Spleen (tissue), 7 donors: Measurements from ENCODE around the gene ULBP3.

ENCODE experiments used
- POLR2A ChIP-seq, 3 donors: fragments of 450-650 bp; IDR thresholded peaks; one replicate each; pipeline ENCODE4 v1.5.1; 2017; ENCODE audit warnings: antibody characterized with exemption in 3 of 3, mild to moderate bottlenecking in 1 of 3
- TF ChIP-seq, protein P1 (sequence below), 11 experiments: fragments of 200-600 bp in 7 of 11; fragments of 450-650 bp in 4 of 11; sonication (generic) in 4 of 11; IDR thresholded peaks in 8 of 11; conservative IDR thresholded peaks in 3 of 11; 1 replicate in 7 of 11; 2 replicates in 4 of 11; pipeline versions ENCODE4 v1.4.0 to v1.8.0; 2016 to 2021; ENCODE audit warnings: antibody characterized with exemption in 11 of 11, inconsistent platforms in 4 of 11, mild to moderate bottlenecking in 1 of 11
- donor health status: DM: no; HTN: no; CAD: no; lungs with moderate emphysema.
- donor health status: DM: no; HTN: no; CAD: no.
- donor health status: DM: no; HTN: no; CAD: no.

DNA sequence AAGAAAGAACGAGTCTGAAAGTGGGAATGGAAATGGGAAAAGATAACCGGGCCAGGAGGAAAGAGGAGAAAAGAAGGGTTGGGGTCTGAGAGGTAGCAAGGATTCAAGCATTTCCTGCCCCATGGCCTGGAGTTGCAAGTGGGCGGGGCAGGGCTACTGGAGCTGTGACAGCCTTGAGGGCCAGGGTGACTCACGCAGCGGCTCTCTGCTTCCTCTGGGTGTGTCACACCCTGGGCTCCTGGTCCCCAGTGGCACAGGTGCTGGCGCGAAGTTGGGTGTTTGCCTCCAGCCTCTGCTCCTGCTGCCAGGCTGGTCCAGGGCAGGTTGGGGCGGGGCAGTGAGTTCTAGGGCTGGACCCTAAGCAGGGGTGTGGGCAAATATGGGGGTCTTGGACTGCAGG lies 3.3 kb upstream of the ULBP3 start:
- TF ChIP-seq POLR2A (IDR thresholded peaks at IDR 0.05), result no peak
- TF ChIP-seq, protein P1, sequence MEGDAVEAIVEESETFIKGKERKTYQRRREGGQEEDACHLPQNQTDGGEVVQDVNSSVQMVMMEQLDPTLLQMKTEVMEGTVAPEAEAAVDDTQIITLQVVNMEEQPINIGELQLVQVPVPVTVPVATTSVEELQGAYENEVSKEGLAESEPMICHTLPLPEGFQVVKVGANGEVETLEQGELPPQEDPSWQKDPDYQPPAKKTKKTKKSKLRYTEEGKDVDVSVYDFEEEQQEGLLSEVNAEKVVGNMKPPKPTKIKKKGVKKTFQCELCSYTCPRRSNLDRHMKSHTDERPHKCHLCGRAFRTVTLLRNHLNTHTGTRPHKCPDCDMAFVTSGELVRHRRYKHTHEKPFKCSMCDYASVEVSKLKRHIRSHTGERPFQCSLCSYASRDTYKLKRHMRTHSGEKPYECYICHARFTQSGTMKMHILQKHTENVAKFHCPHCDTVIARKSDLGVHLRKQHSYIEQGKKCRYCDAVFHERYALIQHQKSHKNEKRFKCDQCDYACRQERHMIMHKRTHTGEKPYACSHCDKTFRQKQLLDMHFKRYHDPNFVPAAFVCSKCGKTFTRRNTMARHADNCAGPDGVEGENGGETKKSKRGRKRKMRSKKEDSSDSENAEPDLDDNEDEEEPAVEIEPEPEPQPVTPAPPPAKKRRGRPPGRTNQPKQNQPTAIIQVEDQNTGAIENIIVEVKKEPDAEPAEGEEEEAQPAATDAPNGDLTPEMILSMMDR (IDR thresholded peaks at IDR 0.05 in 8 of 11, conservative IDR thresholded peaks at IDR 0.05 in 3 of 11), result no peak
